DND-41 (cell line): ENCODE data around the gene SP2.
A peak's percentile ranks its signal among the peaks of the same experiment; 100 is the strongest.

Source experiments
- ATAC-seq: fragments of 200-7000 bp; cut with Tn5 transposase; 3 replicates; pipeline ENCODE4 v1.9.1; 2021; ENCODE audit warnings: low read depth; ENCODE audit not compliant: insufficient read depth
- DNase-seq: peaks from one replicate; pipeline ENCODE4 v3.0.0-alpha.2; 2020
- H2AFZ ChIP-seq: 2 replicates; pipeline ENCODE4 v1.6.0; 2012; ENCODE audit warnings: low read depth, low read length
- H3K27ac ChIP-seq: 2 replicates; pipeline ENCODE4 v1.5.1; 2012; ENCODE audit warnings: low read length, inconsistent platforms
- H3K27me3 ChIP-seq: fragments of 200-600 bp; sonication (generic); 2 replicates; pipeline ENCODE4 v1.6.0; 2012; ENCODE audit warnings: low read length, mild to moderate bottlenecking, inconsistent platforms; ENCODE audit not compliant: insufficient read depth, poor library complexity
- H3K36me3 ChIP-seq: 2 replicates; pipeline ENCODE4 v1.5.1; 2012; ENCODE audit warnings: low read length, inconsistent platforms; ENCODE audit not compliant: insufficient read depth
- H3K4me1 ChIP-seq: 2 replicates; pipeline ENCODE4 v1.5.1; 2012; ENCODE audit warnings: mild to moderate bottlenecking, low read length; ENCODE audit not compliant: insufficient read depth
- H3K4me2 ChIP-seq: 2 replicates; pipeline ENCODE4 v1.6.0; 2012; ENCODE audit warnings: mild to moderate bottlenecking, moderate library complexity, low read length, inconsistent platforms; ENCODE audit not compliant: insufficient read depth
- H3K4me3 ChIP-seq, 2 experiments: fragments of 200-600 bp in 1 of 2; shearing (Covaris generic) in 1 of 2; 2 replicates each; pipeline ENCODE4 v1.5.1; 2012 to 2016; ENCODE audit warnings: inconsistent platforms in 2 of 2, low read length in 2 of 2, mild to moderate bottlenecking in 2 of 2, low read depth in 1 of 2, moderate library complexity in 1 of 2
- H3K79me2 ChIP-seq: 2 replicates; pipeline ENCODE4 v1.6.0; 2012; ENCODE audit warnings: low read length, inconsistent platforms; ENCODE audit not compliant: insufficient read depth
- H3K9ac ChIP-seq: 2 replicates; pipeline ENCODE4 v1.6.0; 2012; ENCODE audit warnings: low read depth, mild to moderate bottlenecking, inconsistent platforms, low read length, moderate library complexity
- H3K9me3 ChIP-seq: 2 replicates; pipeline ENCODE4 v1.5.1; 2012; ENCODE audit warnings: low read length, moderate library complexity, mild to moderate bottlenecking, inconsistent platforms; ENCODE audit not compliant: insufficient read depth, severe bottlenecking
- H4K20me1 ChIP-seq: 2 replicates; pipeline ENCODE4 v1.6.0; 2012; ENCODE audit warnings: low read length; ENCODE audit not compliant: insufficient read depth
- EZH2 ChIP-seq: IDR thresholded peaks from 3 replicates; pipeline ENCODE4 v1.6.1; 2012; ENCODE audit warnings: borderline replicate concordance, low read depth, mild to moderate bottlenecking, moderate library complexity, low read length, inconsistent platforms; ENCODE audit not compliant: severe bottlenecking
- TF ChIP-seq, protein P1 (sequence below): IDR thresholded peaks from 2 replicates; pipeline ENCODE4 v1.5.1; 2012; ENCODE audit warnings: borderline replicate concordance, low read length, moderate library complexity, mild to moderate bottlenecking; ENCODE audit not compliant: poor library complexity, severe bottlenecking; ENCODE audit errors: extremely low read depth

Gene SP2

DNA sequence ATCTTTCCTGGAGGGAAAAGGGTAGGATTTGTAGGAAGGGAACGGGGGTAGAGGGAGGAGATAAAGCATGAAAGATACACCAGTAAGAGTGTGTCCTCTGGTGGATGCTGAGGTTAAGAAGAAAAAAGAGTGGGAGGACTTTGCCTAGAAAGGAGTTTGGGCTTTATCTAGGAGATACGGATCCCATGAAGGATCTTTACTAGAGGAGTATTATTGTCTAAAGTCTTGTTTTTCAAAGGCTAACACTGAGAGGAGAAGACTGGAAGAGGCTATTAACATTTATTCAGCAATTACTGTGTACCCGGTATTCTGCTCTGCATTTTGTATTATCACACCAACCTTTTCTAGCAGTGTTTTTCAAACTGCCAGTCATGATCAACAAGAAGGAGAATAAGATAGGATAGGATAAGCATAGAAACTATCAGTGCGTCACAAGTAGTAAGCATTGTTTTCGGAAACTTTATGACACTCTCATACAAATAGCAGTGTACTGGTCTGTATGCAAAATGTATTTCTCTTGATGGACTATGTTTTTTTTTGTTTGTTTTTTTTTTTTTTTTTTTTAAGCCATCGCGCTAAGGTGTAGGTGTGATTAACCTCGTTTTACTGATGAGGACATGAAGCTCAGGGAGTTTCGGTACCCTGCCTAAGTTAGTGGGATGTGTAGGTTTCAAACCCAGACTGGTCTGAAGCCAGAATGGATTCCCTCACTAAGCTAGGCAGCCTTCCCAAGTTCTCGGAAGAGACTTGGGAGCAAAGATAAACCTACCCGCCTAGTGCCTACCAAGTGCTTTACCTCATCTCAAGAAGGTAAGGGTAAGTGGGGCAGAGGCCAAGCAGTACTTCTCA, 1.3 kb upstream of the SP2 start:
- Histone ChIP-seq H3K27me3 (no peaks in the 10 kb centered on the region), H3K79me2 (peaks cover 46% of the 10 kb centered on the region), H3K4me2 (peak overlapping the region; percentile 76), H3K9ac (peak overlapping the region; percentile 81), H3K27ac (peak overlapping the region; percentile 89), H3K9me3 (no peaks in the 10 kb centered on the region), H3K4me1 (peaks cover 25% of the 10 kb centered on the region), H4K20me1 (no peaks in the 10 kb centered on the region; the same call in 1 of the 2 replicates), H3K4me3 (peak overlapping the region; percentile 52 to 85; a peak in 3 of 4 replicates), H3K36me3 (peaks cover 10% of the 10 kb centered on the region; the same call in 1 of the 2 replicates), H2AFZ (peak overlapping the region; percentile 96)
- ATAC-seq (no peak), DNase-seq (no peak)
- TF ChIP-seq, protein P1, sequence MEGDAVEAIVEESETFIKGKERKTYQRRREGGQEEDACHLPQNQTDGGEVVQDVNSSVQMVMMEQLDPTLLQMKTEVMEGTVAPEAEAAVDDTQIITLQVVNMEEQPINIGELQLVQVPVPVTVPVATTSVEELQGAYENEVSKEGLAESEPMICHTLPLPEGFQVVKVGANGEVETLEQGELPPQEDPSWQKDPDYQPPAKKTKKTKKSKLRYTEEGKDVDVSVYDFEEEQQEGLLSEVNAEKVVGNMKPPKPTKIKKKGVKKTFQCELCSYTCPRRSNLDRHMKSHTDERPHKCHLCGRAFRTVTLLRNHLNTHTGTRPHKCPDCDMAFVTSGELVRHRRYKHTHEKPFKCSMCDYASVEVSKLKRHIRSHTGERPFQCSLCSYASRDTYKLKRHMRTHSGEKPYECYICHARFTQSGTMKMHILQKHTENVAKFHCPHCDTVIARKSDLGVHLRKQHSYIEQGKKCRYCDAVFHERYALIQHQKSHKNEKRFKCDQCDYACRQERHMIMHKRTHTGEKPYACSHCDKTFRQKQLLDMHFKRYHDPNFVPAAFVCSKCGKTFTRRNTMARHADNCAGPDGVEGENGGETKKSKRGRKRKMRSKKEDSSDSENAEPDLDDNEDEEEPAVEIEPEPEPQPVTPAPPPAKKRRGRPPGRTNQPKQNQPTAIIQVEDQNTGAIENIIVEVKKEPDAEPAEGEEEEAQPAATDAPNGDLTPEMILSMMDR, result no peak
- no peak for TF ChIP-seq EZH2

DNA sequence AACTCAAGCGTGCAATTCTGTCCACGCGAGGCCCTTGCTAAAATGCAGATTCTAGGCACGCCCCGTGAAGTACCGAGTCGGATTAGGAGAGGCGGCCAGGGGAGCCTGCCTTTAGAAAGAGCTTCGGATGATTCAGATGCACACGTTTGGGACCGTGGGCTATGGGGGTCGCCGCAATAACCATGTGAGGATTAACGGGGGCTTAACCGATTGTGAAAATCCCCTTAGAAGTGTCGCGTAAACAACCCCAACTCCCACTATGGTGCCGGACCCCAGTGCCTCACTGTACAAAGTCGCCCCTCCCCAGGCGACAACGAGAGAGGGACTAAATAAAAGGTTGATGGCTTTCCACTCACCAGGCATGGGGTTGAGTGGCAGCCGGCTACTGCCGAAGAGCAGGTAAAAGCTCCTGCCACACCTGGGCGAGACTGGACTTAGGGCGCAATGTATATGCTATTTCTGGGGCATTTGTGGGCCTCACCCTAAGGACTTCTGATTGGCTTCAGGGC, 635 bp upstream of the SP2 start:
- H3K4me3 ChIP-seq, result peak overlapping the region; percentile 52 to 85; a peak in 3 of 4 replicates
- peak overlapping the region; percentile 96 for H2AFZ ChIP-seq
- ATAC-seq (peak; percentile 7), DNase-seq (no peak)
- no peaks in the 10 kb centered on the region; the same call in 1 of the 2 replicates for H4K20me1 ChIP-seq
- TF ChIP-seq EZH2, result no peak
- TF ChIP-seq, protein P1, result no peak
- peaks cover 50% of the 10 kb centered on the region for H3K79me2 ChIP-seq
- peak overlapping the region; percentile 89 for H3K27ac ChIP-seq
- H3K4me1 ChIP-seq, result peaks cover 25% of the 10 kb centered on the region
- H3K9ac ChIP-seq, result peak overlapping the region; percentile 81
- H3K36me3 ChIP-seq, result peaks cover 16% of the 10 kb centered on the region; the same call in 1 of the 2 replicates
- peak overlapping the region; percentile 76 for H3K4me2 ChIP-seq
- no peaks in the 10 kb centered on the region for H3K27me3 ChIP-seq
- no peaks in the 10 kb centered on the region for H3K9me3 ChIP-seq

DNA sequence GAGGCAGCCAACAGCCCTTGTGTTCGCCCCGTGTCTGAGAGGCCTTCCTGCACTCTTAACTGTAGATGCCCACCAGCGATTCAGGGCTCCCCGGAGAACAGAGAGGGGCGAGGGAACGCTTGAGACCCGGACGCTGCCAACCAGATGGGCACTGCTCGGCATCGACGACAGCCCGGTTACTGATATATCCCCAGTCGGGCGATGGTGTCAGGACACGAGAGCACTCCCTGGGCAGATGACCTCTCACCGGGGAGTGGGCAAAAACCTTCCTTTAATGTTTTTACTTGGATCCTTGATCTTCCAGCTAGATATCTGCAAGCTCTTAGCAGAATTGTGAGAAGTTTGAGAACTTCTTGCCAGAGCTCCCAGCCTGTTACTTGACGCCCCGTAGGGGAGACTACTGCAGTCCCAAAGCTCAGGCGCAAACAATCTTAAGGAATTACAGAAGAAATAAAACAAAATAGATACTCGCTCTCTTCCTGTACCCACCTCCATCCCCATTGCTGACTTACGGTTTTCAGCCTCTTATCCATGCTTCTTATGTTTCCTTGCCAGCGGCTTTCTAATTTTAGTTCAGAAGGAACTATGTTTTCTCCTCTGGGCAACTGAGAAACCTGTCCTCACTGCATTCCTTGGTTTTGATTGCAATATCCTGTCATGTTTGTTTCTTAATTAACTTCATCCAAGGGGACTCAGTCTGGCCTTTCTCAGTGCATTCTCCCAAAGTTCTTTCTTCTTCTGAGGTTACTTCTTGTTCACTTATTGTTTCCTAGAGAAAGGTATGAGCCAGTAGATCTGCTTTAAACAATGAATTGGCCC, 845 bp downstream of the SP2 start:
- no peak for DNase-seq
- H3K4me2 ChIP-seq, result peak overlapping the region; percentile 84
- H3K36me3 ChIP-seq, result peaks cover 16% of the 10 kb centered on the region; the same call in 1 of the 2 replicates
- peak overlapping the region; percentile 67 for H2AFZ ChIP-seq
- peaks cover 53% of the 10 kb centered on the region for H3K79me2 ChIP-seq
- TF ChIP-seq EZH2, result no peak
- TF ChIP-seq, protein P1, result no peak
- peak overlapping the region; percentile 46 to 76 for H3K4me3 ChIP-seq
- peaks cover 25% of the 10 kb centered on the region for H3K4me1 ChIP-seq
- H3K9ac ChIP-seq, result peak overlapping the region; percentile 79
- no peaks in the 10 kb centered on the region for H3K27me3 ChIP-seq
- H3K27ac ChIP-seq, result peak overlapping the region; percentile 86
- H4K20me1 ChIP-seq, result no peaks in the 10 kb centered on the region; the same call in 1 of the 2 replicates
- ATAC-seq, result no peak; the same call in 2 of the 3 replicates
- H3K9me3 ChIP-seq, result no peaks in the 10 kb centered on the region
